SK-N-SH treated with all-trans-retinoic acid at 6 μM for 48 hours (cell line): ENCODE data around the gene SMG9.

Source experiments
- ATAC-seq: fragments of 200-7000 bp; cut with Tn5 transposase; 3 replicates; pipeline ENCODE4 v1.9.1; 2020; ENCODE audit warnings: mild to moderate bottlenecking, moderate library complexity
- ARNTL ChIP-seq: fragments of 450-650 bp; formaldehyde crosslinking; IDR thresholded peaks from 2 replicates; pipeline ENCODE4 v1.5.0; 2020; ENCODE audit warnings: low read depth, mild to moderate bottlenecking, moderate library complexity, borderline replicate concordance
- BACH2 ChIP-seq: fragments of 250-450 bp; sonication (Bioruptor Pico); IDR thresholded peaks from 2 replicates; pipeline ENCODE4 v1.9.0; 2021; ENCODE audit warnings: mild to moderate bottlenecking, borderline replicate concordance
- CSDC2 ChIP-seq: fragments of 250-450 bp; sonication (Bioruptor Pico); IDR thresholded peaks from 2 replicates; pipeline ENCODE4 v1.5.0; 2020; ENCODE audit warnings: mild to moderate bottlenecking, moderate library complexity
- ESRRG ChIP-seq: fragments of 250-450 bp; sonication (Bioruptor Pico); IDR thresholded peaks from 2 replicates; pipeline ENCODE4 v1.6.1; 2021; ENCODE audit warnings: mild to moderate bottlenecking
- GLIS3 ChIP-seq: fragments of 250-450 bp; sonication (Bioruptor Pico); IDR thresholded peaks from 2 replicates; pipeline ENCODE4 v1.5.0; 2020; ENCODE audit warnings: mild to moderate bottlenecking, moderate library complexity
- OSR1 ChIP-seq: fragments of 250-450 bp; sonication (Bioruptor Pico); IDR thresholded peaks from 2 replicates; pipeline ENCODE4 v1.8.0; 2022; ENCODE audit warnings: moderate library complexity, mild to moderate bottlenecking, inconsistent platforms
- POU6F1 ChIP-seq: fragments of 250-450 bp; sonication (Bioruptor Pico); IDR thresholded peaks from 2 replicates; pipeline ENCODE4 v1.8.0; 2021; ENCODE audit warnings: low read depth, mild to moderate bottlenecking, moderate library complexity, borderline replicate concordance
- PPARA ChIP-seq: fragments of 250-450 bp; sonication (Bioruptor Pico); IDR thresholded peaks from 2 replicates; pipeline ENCODE4 v1.5.0; 2020; ENCODE audit warnings: mild to moderate bottlenecking, borderline replicate concordance
- RARB ChIP-seq: fragments of 250-450 bp; sonication (Bioruptor Pico); IDR thresholded peaks from 2 replicates; pipeline ENCODE4 v1.8.0; 2021; ENCODE audit warnings: mild to moderate bottlenecking, moderate library complexity
- SNAI2 ChIP-seq: fragments of 250-450 bp; sonication (Bioruptor Pico); IDR thresholded peaks from 2 replicates; pipeline ENCODE4 v1.5.0; 2020; ENCODE audit warnings: mild to moderate bottlenecking, moderate library complexity
- TCF4 ChIP-seq: fragments of 250-450 bp; sonication (Bioruptor Pico); IDR thresholded peaks from 2 replicates; pipeline ENCODE4 v1.8.0; 2021; ENCODE audit warnings: mild to moderate bottlenecking, moderate library complexity, borderline replicate concordance
- TOX ChIP-seq: fragments of 250-450 bp; sonication (Bioruptor Pico); IDR thresholded peaks from 2 replicates; pipeline ENCODE4 v1.8.0; 2021; ENCODE audit warnings: mild to moderate bottlenecking, moderate library complexity, borderline replicate concordance
- TSHZ2 ChIP-seq: fragments of 250-450 bp; sonication (Bioruptor Pico); IDR thresholded peaks from 2 replicates; pipeline ENCODE4 v1.5.0; 2020; ENCODE audit warnings: mild to moderate bottlenecking, moderate library complexity
- ZC3H10 ChIP-seq: fragments of 250-450 bp; sonication (Bioruptor Pico); IDR thresholded peaks from 2 replicates; pipeline ENCODE4 v1.5.1; 2021; ENCODE audit warnings: mild to moderate bottlenecking, moderate library complexity
- ZFP3 ChIP-seq: fragments of 250-450 bp; sonication (Bioruptor Pico); IDR thresholded peaks from 2 replicates; pipeline ENCODE4 v1.5.0; 2020; ENCODE audit warnings: mild to moderate bottlenecking, moderate library complexity
- ZFP30 ChIP-seq: fragments of 450-650 bp; formaldehyde crosslinking; IDR thresholded peaks from 2 replicates; pipeline ENCODE4 v1.5.0; 2022; ENCODE audit warnings: mild to moderate bottlenecking, moderate library complexity
- ZNF70 ChIP-seq: fragments of 450-650 bp; formaldehyde crosslinking; IDR thresholded peaks from 2 replicates; pipeline ENCODE4 v1.5.0; 2020; ENCODE audit warnings: mild to moderate bottlenecking, moderate library complexity
- ZNF8 ChIP-seq: fragments of 450-650 bp; formaldehyde crosslinking; IDR thresholded peaks from 2 replicates; pipeline ENCODE4 v1.5.0; 2020; ENCODE audit warnings: mild to moderate bottlenecking, moderate library complexity
- TF ChIP-seq, protein P1 (sequence below): fragments of 250-450 bp; sonication (Bioruptor Pico); IDR thresholded peaks from 2 replicates; pipeline ENCODE4 v1.5.1; 2021; ENCODE audit warnings: mild to moderate bottlenecking, moderate library complexity
- TF ChIP-seq, protein P2 (sequence below): fragments of 250-450 bp; sonication (Bioruptor Pico); IDR thresholded peaks from 2 replicates; pipeline ENCODE4 v1.5.1; 2020; ENCODE audit warnings: low read depth, mild to moderate bottlenecking, moderate library complexity

Gene SMG9

GRCh38 chr19:43767818-43768217 lies 13.1 kb upstream of the SMG9 start:
- ATAC-seq: no peak

GRCh38 chr19:43767316-43767715 lies 12.6 kb upstream of the SMG9 start:
- TF ChIP-seq RARB (CRISPR knock-in tag): no peak
- TF ChIP-seq ARNTL (CRISPR knock-in tag): no peak
- no peak for TF ChIP-seq POU6F1 (CRISPR knock-in tag)
- no peak for TF ChIP-seq OSR1 (CRISPR knock-in tag)
- TF ChIP-seq ZFP3 (CRISPR knock-in tag): no peak
- no peak for TF ChIP-seq ESRRG (CRISPR knock-in tag)
- TF ChIP-seq TCF4: no peak
- TF ChIP-seq ZC3H10 (CRISPR knock-in tag): no peak
- TF ChIP-seq TOX: no peak
- TF ChIP-seq SNAI2 (CRISPR knock-in tag): no peak
- TF ChIP-seq ZNF8: no peak
- no peak for TF ChIP-seq TSHZ2 (CRISPR knock-in tag)
- TF ChIP-seq ZNF70 (CRISPR knock-in tag): no peak
- no peak for TF ChIP-seq PPARA (CRISPR knock-in tag)
- TF ChIP-seq, all 23 proteins: peak for 0
- no peak for ATAC-seq

More at GRCh38 chr19:43767818-43768217, 13.1 kb upstream of the SMG9 start:
- no peak for TF ChIP-seq POU6F1 (CRISPR knock-in tag)
- no peak for TF ChIP-seq BACH2 (CRISPR knock-in tag)
- no peak for TF ChIP-seq OSR1 (CRISPR knock-in tag)
- TF ChIP-seq ZNF70 (CRISPR knock-in tag): no peak
- TF ChIP-seq ZNF8: no peak
- TF ChIP-seq GLIS3 (CRISPR knock-in tag): no peak
- TF ChIP-seq, protein P1, sequence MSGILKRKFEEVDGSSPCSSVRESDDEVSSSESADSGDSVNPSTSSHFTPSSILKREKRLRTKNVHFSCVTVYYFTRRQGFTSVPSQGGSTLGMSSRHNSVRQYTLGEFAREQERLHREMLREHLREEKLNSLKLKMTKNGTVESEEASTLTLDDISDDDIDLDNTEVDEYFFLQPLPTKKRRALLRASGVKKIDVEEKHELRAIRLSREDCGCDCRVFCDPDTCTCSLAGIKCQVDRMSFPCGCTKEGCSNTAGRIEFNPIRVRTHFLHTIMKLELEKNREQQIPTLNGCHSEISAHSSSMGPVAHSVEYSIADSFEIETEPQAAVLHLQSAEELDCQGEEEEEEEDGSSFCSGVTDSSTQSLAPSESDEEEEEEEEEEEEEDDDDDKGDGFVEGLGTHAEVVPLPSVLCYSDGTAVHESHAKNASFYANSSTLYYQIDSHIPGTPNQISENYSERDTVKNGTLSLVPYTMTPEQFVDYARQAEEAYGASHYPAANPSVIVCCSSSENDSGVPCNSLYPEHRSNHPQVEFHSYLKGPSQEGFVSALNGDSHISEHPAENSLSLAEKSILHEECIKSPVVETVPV (CRISPR knock-in tag): no peak
- TF ChIP-seq CSDC2 (CRISPR knock-in tag): no peak
- no peak for TF ChIP-seq TOX
- no peak for TF ChIP-seq TCF4
- no peak for TF ChIP-seq ESRRG (CRISPR knock-in tag)
- no peak for TF ChIP-seq PPARA (CRISPR knock-in tag)
- no peak for TF ChIP-seq ZFP30 (CRISPR knock-in tag)
- no peak for TF ChIP-seq TSHZ2 (CRISPR knock-in tag)
- no peak for TF ChIP-seq ZC3H10 (CRISPR knock-in tag)
- no peak for TF ChIP-seq RARB (CRISPR knock-in tag)
- no peak for TF ChIP-seq ZFP3 (CRISPR knock-in tag)

DNA sequence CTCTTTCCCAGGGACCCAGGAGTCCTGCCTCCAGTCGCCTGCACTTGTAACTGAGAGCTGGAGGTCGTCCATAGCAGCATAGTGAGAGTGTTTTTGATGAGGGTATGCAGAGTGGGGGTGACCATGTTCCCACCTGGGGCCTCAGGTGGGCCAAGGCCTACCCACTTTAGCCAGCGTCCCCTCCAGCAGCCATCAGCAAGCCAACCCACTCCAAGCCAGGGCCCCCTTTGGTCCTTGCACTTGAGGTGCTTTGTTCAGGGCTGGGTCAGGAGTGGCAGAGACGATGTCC lies 11.9 kb upstream of the SMG9 start:
- no peak for ATAC-seq
- no peak for TF ChIP-seq RARB (CRISPR knock-in tag)
- no peak for TF ChIP-seq ZFP3 (CRISPR knock-in tag)
- TF ChIP-seq, protein P2, sequence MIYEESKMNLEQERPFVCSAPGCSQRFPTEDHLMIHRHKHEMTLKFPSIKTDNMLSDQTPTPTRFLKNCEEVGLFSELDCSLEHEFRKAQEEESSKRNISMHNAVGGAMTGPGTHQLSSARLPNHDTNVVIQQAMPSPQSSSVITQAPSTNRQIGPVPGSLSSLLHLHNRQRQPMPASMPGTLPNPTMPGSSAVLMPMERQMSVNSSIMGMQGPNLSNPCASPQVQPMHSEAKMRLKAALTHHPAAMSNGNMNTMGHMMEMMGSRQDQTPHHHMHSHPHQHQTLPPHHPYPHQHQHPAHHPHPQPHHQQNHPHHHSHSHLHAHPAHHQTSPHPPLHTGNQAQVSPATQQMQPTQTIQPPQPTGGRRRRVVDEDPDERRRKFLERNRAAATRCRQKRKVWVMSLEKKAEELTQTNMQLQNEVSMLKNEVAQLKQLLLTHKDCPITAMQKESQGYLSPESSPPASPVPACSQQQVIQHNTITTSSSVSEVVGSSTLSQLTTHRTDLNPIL: no peak
- TF ChIP-seq BACH2 (CRISPR knock-in tag): no peak
- TF ChIP-seq TCF4: no peak
- no peak for TF ChIP-seq ZNF8
- TF ChIP-seq ZC3H10 (CRISPR knock-in tag): no peak
- TF ChIP-seq ZFP30 (CRISPR knock-in tag): no peak
- TF ChIP-seq SNAI2 (CRISPR knock-in tag): no peak
